Measurements from ENCODE around the gene DIP2A.
"Not testable (repeated sequence)": the region's sequence is repeated elsewhere in the genome, so short reads cannot be mapped to it uniquely, and the experiment has no call there.

DIP2A gene

GRCh38 chr21:46570119-46570518 lies 111.4 kb downstream of the DIP2A start:
- no peak overlapping the region for H3K4me3 ChIP-seq (ENCODE audit: control insufficient read depth, low read depth, low read length)
- no peak for TF ChIP-seq CTCF (IDR thresholded peaks at IDR 0.05; ENCODE audit: control insufficient read depth, insufficient read depth, low read depth, low read length, missing control alignments)
- DNase-seq (ENCODE audit: low read depth): no peak

GRCh38 chr21:46570631-46571030 lies 111.9 kb downstream of the DIP2A start:
- no peak for TF ChIP-seq CTCF (IDR thresholded peaks at IDR 0.05; ENCODE audit: control insufficient read depth, insufficient read depth, low read depth, low read length, missing control alignments)
- no peak overlapping the region for H3K4me3 ChIP-seq (ENCODE audit: control insufficient read depth, low read depth, low read length)
- DNase-seq (ENCODE audit: low read depth): no peak

- TF ChIP-seq CTCF (IDR thresholded peaks at IDR 0.05; ENCODE audit: control insufficient read depth, insufficient read depth, low read depth, low read length, missing control alignments): no peak
- no peak for DNase-seq (ENCODE audit: low read depth)
- no peak overlapping the region for H3K4me3 ChIP-seq (ENCODE audit: control insufficient read depth, low read depth, low read length)
These were observed 114.2 kb downstream of the DIP2A start for GRCh38 chr21:46572850-46573249.

GRCh38 chr21:46577786-46578185 lies 119.1 kb downstream of the DIP2A start:
- not testable (repeated sequence) for H3K4me3 ChIP-seq (ENCODE audit: control insufficient read depth, low read depth, low read length); DNase-seq (ENCODE audit: low read depth)

GRCh38 chr21:46579394-46579793 lies 120.7 kb downstream of the DIP2A start:
- not testable (repeated sequence) for H3K4me3 ChIP-seq (ENCODE audit: control insufficient read depth, low read depth, low read length); DNase-seq (ENCODE audit: low read depth)

GRCh38 chr21:46581780-46582307 lies 123.2 kb downstream of the DIP2A start:
- H3K4me3 ChIP-seq (ENCODE audit: control insufficient read depth, low read depth, low read length): no peak overlapping the region

GRCh38 chr21:46585191-46585953 lies 126.7 kb downstream of the DIP2A start:
- no peak overlapping the region for H3K4me3 ChIP-seq (ENCODE audit: control insufficient read depth, low read depth, low read length)
- no peak for TF ChIP-seq CTCF (IDR thresholded peaks at IDR 0.05; ENCODE audit: control insufficient read depth, insufficient read depth, low read depth, low read length, missing control alignments)
- no peak for DNase-seq (ENCODE audit: low read depth)

More at GRCh38 chr21:46581780-46582307, 123.2 kb downstream of the DIP2A start:
- DNase-seq (ENCODE audit: low read depth): no peak
- TF ChIP-seq CTCF (IDR thresholded peaks at IDR 0.05; ENCODE audit: control insufficient read depth, insufficient read depth, low read depth, low read length, missing control alignments): no peak

Data from AG09309 (cell line).